Astrocyte (in vitro differentiated cells and primary cell): ENCODE results near the gene OPRL1.

ENCODE experiments used
- CTCF ChIP-seq: IDR thresholded peaks from 2 replicates; pipeline ENCODE4 v1.5.1; 2011; ENCODE audit warnings: low read depth, mild to moderate bottlenecking, inconsistent platforms, low read length, moderate library complexity; ENCODE audit not compliant: insufficient read depth
- EZH2 ChIP-seq: IDR thresholded peaks from 2 replicates; pipeline ENCODE4 v1.6.1; 2012; ENCODE audit warnings: mild to moderate bottlenecking, low read length, inconsistent platforms; ENCODE audit not compliant: insufficient read depth

GRCh38 chr20:64107736-64108457, 28.0 kb downstream of the OPRL1 start:
- TF ChIP-seq CTCF (no peak), EZH2 (no peak)
